NCI-H82 treated with DMSO at 0.1 percent for 48 hours (cell line): ENCODE measurements around the gene LNX1.

Experiments used
- DNase-seq: peaks from one replicate; lab custom pipeline; 2025; ENCODE audit not compliant: unreplicated experiment; lab: John Stamatoyannopoulos, UW

Gene LNX1

DNA sequence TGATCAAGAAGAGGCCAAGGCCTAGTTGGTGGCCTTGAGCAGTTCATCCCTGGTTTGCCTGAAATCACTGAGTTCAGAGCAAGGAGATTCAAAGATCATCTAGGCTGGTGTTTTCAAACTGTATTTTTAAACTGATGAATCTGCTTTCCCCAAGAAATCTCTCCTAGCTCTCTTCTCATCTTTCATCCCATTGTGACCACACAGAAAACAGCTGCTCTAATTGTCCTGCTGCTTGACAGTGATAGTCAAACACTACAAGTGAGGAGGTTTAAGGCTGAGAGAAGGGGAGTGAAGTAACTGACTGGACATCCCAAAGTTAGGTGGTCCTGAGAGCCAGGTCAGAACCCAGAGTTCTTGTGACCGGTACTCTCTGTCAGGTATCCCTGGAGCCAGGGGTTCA lies 91.5 kb downstream of the LNX1 start:
- DNase-seq, result no peak

DNA sequence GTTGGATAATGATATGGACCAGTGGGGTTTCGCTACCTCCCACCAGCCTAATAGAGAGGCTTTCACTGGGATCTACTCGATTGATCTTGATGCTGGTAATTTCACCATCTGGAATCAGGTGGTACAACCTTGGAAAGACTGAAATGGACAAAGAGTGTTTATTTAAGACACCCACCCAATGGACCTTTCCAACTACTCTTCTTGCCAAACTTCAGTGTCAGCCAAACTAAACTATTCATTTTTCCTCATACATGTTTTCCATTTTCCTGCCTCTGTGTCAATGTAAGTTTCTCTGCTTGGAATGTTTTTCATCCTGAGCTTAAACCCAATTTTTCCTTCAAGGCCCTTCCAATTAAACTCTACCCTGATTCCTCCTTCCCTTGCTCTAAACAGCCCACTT lies 92.6 kb downstream of the LNX1 start:
- no peak for DNase-seq

DNA sequence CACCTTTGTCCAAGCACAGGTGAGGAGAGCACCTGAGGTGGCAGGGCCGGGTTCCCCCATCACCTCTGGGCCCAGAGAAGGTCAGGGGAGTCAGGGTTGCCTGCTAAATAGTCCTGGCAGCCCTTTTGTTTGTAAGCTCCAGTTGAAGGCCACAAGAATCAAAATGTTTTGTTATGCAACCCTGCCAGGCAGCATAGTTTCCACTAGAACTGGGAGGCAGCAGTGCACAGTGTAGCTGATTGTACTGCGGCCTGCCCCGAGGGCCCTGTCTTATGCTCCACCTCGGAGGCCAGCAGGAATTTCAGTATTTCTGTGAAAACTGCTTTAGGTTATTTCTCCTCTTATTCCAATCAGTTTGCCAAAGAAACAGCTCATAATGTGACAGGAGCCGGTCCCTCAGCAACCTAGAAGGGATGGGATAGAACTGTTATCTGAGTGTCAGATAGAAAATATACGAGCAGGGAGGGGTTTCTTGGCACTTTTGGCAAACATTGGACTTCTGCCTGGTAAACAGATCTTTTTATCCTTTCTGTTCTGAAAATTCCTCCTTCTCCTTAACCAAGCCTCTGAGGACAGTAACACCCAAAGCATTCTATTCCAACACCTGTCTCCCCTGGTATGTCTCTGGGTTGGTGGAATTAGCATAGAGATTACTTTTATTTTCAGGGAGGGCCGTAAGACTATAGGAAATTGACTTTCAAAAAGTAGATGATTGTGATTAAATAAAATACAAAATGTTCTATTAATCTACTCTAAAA lies 93.6 kb downstream of the LNX1 start:
- DNase-seq, result no peak

DNA sequence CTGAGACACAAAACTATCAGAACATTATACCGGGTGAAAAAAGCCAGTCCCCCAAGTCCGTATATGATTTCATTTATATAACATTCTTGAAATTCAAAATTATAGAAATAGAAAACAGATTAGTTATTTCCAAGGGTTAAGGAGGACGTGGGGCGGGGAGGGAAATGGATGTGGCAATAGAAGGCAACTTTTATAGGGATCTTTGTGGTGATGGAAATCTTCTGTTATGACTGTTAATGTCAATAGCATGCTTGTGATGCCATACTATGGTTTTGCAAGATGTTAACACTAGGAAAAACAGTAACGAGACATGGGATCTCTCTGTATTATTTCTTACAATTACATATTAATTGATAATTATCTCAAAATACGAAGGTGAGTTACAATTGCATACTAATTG lies 96.4 kb downstream of the LNX1 start:
- no peak for DNase-seq

DNA sequence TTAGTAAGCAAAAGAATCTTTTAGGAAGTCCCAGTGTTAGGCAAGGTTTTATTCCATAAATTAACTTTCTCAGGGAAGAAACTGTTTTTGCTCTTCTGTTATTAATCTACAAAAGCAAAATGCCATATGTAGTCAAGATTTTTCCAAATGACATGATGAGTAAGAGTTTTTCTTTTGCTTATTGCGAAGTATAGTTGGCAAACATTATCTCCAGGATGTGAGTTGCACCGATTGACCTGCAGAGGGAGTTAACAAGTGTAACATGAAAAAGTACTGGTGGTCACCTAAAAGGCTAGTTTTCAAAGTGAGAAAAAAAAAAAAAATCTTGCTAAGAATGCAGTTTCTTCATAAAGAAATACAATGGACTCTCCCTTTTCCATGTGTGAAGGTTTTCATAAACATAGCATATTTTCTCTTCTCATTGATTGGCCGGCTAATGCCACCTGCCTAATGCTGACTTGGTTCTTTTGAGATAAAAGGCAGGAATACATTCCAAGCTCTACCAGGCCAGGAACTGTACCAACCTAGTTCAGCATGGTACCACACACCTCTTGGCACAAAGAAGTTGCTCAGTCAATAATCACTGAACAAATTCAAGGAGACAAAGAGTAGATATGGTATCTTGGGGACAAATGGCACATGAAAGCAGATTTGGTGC lies 100.2 kb downstream of the LNX1 start:
- DNase-seq, result no peak

DNA sequence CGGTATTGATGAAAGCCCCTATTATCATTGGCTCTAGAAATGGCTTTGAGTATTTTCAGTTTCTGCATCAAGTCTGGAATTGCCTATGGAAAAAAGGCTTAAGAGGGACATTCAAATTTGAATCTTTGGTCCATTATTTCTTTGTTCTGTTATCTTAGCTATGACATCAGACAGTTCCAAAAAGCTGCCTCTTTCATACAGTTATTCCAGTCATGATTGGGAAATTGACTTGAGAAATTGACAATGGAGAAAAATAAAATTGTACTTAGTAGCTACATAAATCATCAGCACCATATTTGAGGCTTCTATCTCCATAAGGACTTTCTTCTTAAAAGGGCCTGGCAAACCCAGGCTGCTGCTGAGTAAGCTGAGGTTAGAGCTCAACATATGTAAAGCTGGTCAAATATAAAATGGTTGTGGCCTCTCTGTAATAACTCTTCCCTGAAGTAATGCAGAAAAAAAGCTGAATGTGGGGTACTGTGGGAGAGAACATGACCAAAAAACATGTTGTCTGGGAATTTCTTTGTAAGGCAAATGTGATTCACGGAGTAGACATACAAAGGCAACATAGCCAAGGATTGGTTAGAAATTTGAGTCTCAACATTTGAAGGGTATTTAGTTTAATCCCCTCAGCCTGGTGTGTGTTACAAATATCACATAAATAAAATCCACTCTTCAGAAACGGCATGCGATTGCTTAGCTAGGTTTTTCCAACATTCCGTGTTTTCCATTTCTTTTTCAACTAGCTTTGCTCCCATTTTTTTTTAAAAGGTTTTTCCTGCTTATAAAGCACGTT lies 100.9 kb downstream of the LNX1 start:
- no peak for DNase-seq

DNA sequence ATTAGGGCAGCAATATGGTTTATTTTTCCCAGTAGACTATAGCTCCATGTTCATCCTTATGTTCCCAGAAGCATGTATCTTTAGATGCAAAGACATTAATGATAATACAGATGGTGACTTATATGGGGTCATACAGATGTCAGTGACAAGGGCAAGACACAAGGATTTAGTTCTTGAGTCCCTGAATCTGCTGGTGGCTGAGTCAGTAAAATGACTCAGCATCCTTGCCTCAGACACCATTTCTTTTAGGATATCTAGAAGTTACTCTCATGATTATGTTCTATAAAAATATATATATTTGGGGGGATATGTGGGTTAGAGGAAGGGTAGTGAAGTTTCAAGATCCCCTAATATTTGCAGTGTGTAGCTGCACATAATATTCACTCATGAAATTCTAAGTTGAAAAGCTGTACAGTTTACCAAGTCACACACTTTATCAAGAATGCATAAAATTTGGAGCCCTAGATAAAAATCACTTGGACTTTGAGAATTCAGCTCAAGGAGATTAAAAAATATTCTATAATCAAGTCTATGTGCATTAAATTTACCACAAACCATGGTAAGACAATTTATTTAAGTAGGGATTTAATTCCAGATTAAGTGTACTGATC lies 101.9 kb downstream of the LNX1 start:
- no peak for DNase-seq

DNA sequence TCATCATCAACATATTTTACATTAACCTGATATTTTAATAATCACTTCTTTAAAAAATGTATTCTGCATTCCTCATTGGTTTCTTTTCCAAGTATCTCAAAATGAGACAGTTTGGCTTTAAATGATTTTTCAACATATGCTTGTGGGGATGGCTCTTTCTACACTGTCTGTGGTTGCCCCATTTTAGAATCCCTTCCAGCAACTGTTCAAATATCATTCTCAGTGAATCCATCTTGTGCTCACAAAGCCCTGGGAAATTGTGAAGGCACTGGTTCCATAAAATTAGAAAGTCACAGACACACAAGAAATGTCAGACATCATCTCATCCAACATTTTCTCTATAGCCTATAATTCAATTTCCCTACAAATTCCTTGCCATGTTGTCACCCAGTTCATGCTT lies 103.5 kb downstream of the LNX1 start:
- DNase-seq, result no peak

DNA sequence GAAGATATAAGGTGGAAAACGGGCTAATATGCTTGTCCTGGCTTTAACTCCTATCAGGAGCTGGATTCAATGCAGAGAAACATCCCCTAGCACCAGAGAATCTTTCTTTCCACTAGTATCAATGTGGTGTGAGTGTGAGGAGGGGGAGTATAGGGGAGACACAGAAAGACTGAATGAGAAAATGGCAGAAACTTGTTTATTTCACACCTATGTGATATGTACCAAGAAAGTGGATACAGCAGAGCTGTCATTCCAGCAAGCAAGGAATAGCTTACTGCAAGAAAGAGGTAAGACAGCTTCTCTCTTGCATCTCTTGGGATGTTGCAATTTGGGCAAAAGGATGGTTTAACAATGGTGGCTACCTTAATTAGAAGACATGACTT lies 105.6 kb downstream of the LNX1 start:
- DNase-seq, result no peak

DNA sequence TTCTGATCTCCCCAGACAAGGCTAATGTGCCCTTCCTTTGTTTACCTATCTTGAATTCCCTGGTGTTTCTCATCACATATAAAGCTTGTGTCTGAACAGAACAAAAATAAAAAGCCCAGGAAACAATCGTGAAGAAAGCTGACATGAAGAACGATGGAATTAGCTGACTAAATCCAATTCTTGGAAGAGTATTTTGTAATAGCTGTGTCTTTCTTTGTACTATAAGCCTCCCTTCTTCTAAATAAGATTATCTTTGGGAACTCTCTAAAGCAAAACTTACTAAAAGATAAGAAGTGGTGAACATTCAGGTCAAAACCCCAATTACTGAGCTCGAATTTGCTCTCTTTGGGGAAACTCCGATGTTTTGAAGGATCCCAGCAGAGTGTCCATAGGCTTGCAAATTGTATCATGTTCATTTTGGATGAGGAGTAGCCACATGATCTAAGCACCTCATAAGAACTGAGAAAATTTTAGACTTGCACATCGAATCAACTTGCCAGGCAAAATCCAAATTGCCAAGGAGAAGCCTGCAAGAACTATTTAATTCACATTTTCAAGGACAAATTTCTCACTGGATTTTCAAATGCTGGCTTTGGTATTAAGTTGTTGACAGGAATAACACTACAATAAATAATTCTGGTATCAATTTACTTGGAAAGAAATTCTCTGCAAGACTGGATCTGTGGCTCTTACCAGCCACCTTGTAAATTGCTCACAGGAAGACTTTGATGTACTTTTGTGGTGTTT lies 106.2 kb downstream of the LNX1 start:
- DNase-seq, result no peak

DNA sequence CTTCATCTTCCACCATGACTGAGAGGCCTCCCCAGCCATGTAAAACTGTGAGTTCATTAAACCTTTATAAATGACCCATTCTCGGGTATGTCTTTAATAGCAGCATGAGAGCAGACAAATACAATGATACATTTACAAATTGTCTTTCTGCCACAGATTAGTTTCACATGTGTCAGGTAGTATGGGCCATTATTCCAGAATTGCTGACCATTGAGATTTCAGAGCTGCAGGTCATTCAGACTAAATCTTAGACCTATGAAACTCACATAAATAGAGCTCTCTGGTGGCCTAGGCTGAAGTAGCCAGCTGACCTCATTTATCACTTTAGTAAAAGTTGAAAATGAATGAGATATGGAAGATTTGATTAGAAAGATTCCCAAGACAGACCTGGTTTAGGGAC lies 108.0 kb downstream of the LNX1 start:
- DNase-seq, result no peak

DNA sequence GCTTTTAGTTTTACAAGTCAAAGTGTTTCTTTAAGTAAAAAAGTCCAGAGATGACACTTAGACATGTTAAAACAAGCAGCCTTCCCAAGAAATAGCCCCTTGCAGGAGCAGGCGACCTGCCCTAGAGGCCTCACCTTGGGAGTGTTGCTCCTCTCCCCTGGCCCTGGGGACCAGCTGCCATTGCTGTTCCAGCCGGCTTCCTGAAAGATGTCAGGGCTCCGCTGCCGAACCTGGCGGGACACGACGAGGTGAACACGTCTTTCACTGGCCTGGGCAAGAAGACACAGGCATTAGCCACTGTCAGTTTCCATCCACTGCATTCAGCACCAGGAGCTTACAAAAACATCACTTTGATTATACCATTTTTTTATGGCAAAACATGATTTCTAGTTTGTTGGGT lies 109.7 kb downstream of the LNX1 start:
- no peak for DNase-seq

DNA sequence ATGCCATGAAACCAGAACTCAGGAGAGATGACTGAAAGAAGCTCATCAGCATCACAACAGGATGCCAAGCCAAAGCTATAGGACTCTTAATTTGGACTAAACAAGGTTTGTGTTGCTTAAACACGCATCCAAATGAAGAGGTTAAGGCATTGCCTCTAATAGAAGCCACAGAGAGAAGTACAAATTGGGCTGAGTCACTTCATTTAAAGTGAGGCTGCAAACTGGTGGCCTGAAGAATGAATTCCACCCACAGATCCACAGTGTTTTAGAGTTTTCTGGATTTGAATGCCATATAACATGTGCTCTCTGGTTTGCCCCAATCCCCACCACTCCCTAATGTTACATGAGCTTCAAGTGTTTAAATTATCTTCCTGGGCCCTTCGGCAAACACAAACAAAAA lies 110.4 kb downstream of the LNX1 start:
- DNase-seq, result no peak

DNA sequence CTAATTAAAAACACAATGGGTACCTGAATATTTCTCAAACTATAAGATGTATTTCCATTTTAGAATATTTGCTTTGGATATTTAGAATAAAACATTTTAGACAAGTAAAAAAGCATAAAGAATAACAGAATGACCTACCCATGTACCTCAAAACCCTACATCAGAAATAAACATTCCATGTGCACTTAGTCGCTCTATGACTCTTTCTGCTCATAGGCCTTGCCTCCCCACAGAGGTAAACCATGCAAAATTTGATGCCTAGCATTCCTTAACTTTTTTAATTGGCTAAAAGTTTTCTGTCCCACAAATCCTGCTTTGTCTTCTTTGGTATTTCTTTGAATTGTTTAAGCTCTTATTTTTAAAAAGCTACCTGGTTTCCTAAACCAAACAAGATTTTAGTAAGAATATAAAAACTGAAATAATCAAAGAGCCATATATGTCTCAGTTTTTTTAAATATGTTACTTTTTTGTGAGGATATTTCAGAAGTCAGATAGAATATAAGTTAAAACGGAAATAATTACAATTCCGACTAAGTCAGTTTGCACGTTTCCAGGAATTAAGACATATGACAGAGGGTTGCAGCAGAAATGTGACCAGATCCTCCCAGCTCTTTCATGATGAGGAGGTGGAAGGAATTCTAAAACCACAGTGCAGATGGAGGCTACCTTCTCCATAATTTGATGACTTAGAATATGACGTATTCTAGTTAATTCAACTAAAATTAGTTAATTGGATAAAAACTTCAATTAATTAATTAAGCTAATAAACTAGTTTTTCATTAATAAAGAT lies 111.4 kb downstream of the LNX1 start:
- DNase-seq, result no peak

DNA sequence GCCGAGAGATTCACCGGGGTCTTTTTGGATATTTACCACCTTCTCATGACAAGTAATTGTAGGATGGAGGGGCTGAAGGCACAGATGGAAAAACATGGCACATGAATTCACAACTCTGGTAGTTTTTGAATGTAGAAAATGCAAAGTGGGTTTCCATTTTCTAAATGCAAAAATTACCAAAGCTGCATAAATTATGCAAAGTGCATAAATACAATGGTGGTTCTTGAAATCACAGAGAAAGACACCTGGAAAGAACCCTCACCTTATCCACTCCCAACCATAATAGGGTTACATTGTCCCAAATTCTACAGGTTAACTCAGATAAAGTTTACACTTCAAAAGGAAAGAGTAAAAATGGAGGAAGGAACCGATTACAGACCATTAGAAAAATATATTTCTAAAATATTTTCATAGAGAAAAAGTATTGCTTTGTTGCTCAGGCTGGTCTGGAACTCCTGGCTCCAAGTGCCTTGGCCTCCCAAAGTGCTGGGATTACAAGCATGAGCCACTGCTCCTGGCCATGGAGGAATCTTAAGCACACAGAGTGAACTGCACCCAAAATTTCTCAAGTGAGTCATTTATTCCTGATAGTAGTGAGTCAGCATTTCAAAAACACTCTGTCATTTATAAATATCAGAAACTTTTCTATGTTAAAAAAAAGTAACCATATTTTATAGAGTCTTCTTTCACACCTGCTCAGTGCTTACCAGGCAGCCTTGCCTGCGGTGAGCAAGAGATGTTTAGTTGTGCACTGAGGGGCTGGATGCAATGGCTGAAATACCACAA lies 112.4 kb downstream of the LNX1 start:
- no peak for DNase-seq

DNA sequence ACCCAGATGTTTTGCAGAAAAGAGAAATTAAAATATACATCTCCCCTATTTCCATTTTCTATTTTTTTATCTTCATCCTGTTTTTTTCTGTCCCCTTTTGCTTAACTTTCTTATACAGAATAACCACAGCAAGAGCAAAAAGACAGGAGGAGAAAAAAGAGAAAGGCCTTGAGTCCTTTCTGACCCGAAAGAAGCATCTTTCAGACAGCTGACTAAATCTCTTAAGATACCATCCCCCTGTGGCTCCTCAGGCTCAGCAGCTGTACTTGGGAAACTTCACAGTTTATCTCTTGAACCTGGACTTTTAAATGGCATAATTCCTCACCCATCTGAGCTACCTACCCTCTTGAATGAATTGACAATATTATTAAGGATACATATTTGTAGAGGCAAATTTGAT lies 113.7 kb downstream of the LNX1 start:
- no peak for DNase-seq

DNA sequence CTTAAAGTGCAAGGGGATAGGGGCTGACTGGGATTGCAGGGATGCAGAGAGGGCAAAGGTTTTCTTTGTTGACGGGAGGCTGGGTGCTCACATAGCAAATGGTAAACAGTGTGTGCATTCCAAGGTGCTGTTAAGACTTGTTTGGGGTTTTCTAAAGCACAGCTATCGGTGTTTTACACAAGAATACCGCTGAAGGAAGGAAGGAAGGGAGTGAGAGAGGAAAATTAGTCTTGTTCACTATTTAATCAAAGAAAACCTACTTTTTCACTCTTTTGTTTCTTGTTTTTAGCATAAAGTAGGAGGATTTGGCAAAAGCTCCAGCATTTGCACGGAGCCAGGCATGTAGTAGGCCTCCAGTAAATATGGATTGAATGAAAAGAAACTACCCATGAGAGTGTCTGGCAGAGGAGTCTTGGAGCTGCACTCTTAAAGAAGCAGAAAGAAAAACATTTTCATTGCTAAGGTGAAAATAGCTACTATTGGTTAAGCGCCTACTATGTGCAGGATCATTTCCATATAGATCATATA lies 114.2 kb downstream of the LNX1 start:
- DNase-seq, result no peak

DNA sequence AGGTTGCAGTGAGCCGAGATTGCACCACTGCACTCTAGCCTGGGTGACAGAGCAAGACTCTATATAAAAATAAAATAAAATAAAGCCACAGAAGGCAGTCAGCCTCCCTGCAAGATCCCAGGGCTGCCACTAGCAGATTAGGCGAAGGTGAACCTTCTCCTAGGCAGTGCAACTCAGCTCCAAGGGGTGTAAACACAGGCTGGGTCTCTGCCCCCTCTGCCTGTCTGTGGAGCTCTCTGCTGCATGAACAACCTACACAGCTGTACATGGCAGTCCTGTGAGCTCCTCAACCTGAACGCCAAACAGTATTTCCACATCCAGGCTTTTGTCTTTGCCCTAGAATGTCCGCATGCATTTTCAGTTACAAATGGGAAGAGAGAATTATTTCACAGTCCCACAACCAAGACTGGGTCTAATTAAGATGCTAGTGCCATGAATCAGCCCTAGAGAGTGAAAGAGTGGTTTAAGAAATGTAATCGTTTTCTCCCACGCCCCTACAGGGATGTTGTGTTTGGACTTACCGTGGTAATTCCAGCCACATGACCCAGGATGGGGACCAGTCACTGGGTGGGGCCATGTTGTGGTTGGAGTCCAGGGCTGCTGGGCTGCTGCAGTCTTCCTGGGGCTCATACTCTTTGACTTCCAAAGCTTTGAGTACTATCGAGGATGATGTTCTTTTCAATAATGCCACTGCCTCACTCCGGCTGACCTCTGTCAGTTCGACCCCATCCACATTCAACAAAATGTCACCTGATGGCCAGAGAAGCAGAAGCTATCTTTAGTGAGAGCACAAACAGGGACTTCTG lies 114.9 kb downstream of the LNX1 start:
- no peak for DNase-seq
